Prostate gland (tissue), 2 donors: ENCODE measurements around the gene IGF2BP3. TPM values are rescaled to one million over a fixed set of nuclear protein-coding genes. Genes with fewer than 3 reads are reported as not detected.

Experiments
- DNase-seq: peaks from one replicate; pipeline ENCODE4 v3.0.0-alpha.2; 2019; ENCODE audit warnings: low spot score
- H3K27ac ChIP-seq, 2 donors: fragments of 200-600 bp; sonication (generic); 2 replicates each; pipeline ENCODE4 v1.5.1; 2017 to 2019
- H3K27me3 ChIP-seq: fragments of 200-600 bp; sonication (generic); replicated peaks from 2 replicates; pipeline ENCODE4 v1.5.1; 2019; ENCODE audit not compliant: insufficient read depth
- H3K36me3 ChIP-seq, 2 donors: fragments of 200-600 bp; sonication (generic); 1 replicate in 1 of 2; 2 replicates in 1 of 2; pipeline versions ENCODE4 v1.5.1 to v1.8.1; 2017 to 2019
- H3K4me1 ChIP-seq: fragments of 200-600 bp; sonication (generic); replicated peaks from 2 replicates; pipeline ENCODE4 v1.5.1; 2019
- H3K4me3 ChIP-seq, 2 donors: fragments of 200-600 bp; sonication (generic); 2 replicates each; pipeline ENCODE4 v1.5.1; 2017 to 2019
- H3K9me3 ChIP-seq: fragments of 200-600 bp; sonication (generic); 2 replicates; pipeline ENCODE4 v1.5.1; 2017
- POLR2A ChIP-seq: fragments of 450-650 bp; IDR thresholded peaks from one replicate; pipeline ENCODE4 v1.6.1; 2016; ENCODE audit warnings: antibody characterized with exemption, mild to moderate bottlenecking
- POLR2AphosphoS5 ChIP-seq: sonication (generic); formaldehyde crosslinking; IDR thresholded peaks from one replicate; pipeline ENCODE4 v1.6.1; 2017; ENCODE audit warnings: antibody characterized with exemption
- WGBS: methylation state at CpG from one replicate; pipeline ENCODE4 v1.1.5; 2018; 5-methylcytosine and 5-hydroxymethylcytosine counted together
- intact Hi-C: fragments of 100-400 bp; cut with DNase I; formaldehyde crosslinking; loops from one replicate; pipeline ENCODE4 v1.14.2; 2022
- total RNA-seq, 2 donors: library from RNA; depleted of rRNA; stranded (reverse); fragments of >200 nt; gene quantifications; one replicate each; pipeline ENCODE4 v1.1.0, GENCODE V29; 2016
- TF ChIP-seq, protein P1 (sequence below), 4 experiments: fragments of 200-600 bp in 2 of 4; fragments of 450-650 bp in 2 of 4; sonication (generic) in 2 of 4; IDR thresholded peaks; 1 replicate in 3 of 4; 2 replicates in 1 of 4; pipeline ENCODE4 v1.5.1; 2016 to 2019; ENCODE audit warnings: antibody characterized with exemption in 4 of 4, mild to moderate bottlenecking in 2 of 4, moderate library complexity in 2 of 4

IGF2BP3 gene
- total RNA-seq, 2 donors from 2014 or later: 9.6 TPM; not detected in 1

DNA sequence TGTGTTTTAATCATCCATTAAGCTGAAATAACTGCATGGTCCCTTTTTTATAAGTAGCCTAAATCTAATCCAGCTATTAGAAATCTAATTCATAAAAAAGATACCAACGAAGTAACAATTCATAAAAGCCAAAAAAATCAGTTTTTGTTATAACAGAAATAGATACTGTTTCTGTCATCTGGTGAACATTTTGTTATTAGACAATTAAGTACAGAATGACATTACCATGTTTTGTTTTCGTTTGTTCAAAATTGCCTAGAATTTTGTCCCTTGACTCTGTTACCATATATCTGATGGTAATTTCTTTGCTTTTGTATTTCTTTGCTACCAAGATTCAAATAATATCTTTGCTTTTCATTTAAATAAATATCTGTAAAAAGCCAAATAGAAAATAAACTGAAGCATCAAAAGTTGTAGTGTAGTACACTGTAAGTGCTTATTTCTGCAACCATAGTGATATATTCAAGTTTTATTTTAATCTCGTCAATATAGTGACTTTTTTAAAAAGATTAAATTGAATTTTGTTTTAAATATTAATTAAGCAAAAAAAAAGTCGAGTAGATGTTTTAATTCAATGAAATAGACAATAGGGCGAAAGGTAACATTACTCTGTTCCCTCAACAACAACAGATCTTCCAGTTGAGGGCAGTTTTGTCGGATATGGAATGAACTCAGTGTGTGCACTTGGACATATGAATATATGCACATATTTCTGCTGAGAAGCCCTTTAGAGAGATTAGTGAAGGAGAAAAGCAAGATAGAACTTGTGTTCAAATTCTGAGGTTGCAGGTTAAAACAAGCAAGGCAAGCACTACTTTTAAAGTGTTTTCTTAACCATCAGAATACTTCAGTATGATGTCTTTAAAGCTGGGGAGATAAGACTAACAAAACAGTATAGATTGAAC is 7.9 kb upstream of the IGF2BP3 start:
- Histone ChIP-seq H3K9me3 (no peaks in the 10 kb centered on the region), H3K4me1 (no peaks in the 10 kb centered on the region), H3K4me3 (no peak overlapping the region), H3K27ac (no peak overlapping the region), H3K36me3 (no peaks in the 10 kb centered on the region), H3K27me3 (peaks cover 30% of the 10 kb centered on the region)
- no peak for DNase-seq
- 76% methylated on average over 6 of the region's 6 CpGs for WGBS
- TF ChIP-seq POLR2AphosphoS5 (no peak), POLR2A (no peak)
- TF ChIP-seq, protein P1, sequence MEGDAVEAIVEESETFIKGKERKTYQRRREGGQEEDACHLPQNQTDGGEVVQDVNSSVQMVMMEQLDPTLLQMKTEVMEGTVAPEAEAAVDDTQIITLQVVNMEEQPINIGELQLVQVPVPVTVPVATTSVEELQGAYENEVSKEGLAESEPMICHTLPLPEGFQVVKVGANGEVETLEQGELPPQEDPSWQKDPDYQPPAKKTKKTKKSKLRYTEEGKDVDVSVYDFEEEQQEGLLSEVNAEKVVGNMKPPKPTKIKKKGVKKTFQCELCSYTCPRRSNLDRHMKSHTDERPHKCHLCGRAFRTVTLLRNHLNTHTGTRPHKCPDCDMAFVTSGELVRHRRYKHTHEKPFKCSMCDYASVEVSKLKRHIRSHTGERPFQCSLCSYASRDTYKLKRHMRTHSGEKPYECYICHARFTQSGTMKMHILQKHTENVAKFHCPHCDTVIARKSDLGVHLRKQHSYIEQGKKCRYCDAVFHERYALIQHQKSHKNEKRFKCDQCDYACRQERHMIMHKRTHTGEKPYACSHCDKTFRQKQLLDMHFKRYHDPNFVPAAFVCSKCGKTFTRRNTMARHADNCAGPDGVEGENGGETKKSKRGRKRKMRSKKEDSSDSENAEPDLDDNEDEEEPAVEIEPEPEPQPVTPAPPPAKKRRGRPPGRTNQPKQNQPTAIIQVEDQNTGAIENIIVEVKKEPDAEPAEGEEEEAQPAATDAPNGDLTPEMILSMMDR (IDR thresholded peaks at IDR 0.05): no peak
- intact Hi-C loops: no loop called here

DNA sequence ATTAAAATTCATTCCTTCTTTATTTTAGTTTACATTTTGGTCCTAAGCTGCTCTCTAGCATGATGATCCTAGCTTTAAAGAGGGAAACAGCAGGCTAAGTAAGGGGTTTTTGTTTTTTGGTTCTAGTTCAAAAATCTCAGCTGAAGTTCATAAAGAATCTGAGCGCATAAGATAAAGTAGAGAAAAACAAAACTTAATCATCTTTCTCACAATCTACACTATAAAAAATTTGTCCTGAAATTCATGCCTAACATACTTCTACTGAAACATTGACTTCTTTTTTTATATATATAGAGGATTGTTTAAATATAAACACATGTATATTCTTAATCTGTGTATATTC is 6.8 kb upstream of the IGF2BP3 start:
- Histone ChIP-seq H3K27me3 (peaks cover 41% of the 10 kb centered on the region), H3K4me1 (no peaks in the 10 kb centered on the region), H3K9me3 (no peaks in the 10 kb centered on the region), H3K4me3 (no peak overlapping the region), H3K36me3 (no peaks in the 10 kb centered on the region), H3K27ac (no peak overlapping the region)
- no peak for DNase-seq
- no peak for TF ChIP-seq POLR2AphosphoS5
- TF ChIP-seq, protein P1 (IDR thresholded peaks at IDR 0.05): no peak
- no peak for TF ChIP-seq POLR2A
- 69% methylated on average over 1 of the region's 1 CpG for WGBS
- intact Hi-C loops: no loop called here

DNA sequence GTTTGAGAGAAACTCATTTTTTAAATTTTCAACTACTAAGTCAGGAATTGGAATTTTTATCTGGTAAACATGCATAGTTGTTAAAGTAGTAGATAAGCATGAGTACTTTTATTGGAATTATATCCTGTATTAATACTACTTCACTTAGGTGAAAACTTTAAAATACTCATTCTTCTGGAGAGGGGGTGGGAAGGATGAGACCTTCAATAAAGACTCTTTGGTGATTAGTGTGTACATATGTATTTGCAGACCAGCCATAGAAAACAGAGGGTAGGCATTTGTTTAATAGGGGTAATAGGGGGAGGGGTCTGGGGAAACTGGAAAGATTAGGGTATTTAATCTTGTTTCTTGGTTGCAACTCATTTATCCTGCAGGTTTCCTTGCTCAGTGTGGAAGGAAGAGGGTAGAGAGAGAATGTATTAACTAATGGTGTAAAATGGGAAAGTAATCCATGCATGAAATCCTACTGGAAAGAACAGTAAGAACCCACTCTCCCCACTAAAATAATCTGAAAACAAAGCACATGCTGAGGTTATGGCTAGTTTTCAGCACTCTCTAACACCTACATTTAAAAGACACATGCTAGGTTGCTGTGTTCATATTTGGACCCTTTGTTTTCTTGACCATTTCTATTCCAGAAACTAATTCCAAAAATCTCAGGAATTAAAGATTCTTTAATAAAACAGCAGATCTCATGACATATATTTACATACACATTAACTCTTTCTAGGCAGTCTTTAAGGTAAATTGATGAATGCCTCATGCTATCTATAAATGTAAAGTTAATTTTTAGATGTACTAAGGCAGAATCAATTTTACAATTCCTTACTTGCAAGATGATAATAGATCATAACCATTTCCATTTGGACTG is 6.2 kb upstream of the IGF2BP3 start:
- intact Hi-C loops: no loop called here
- Histone ChIP-seq H3K9me3 (no peaks in the 10 kb centered on the region), H3K27ac (no peak overlapping the region), H3K4me1 (no peaks in the 10 kb centered on the region), H3K27me3 (peaks cover 47% of the 10 kb centered on the region), H3K36me3 (no peaks in the 10 kb centered on the region), H3K4me3 (no peak overlapping the region)
- DNase-seq: no peak
- TF ChIP-seq POLR2A: no peak
- TF ChIP-seq POLR2AphosphoS5: no peak
- TF ChIP-seq, protein P1 (IDR thresholded peaks at IDR 0.05): no peak

DNA sequence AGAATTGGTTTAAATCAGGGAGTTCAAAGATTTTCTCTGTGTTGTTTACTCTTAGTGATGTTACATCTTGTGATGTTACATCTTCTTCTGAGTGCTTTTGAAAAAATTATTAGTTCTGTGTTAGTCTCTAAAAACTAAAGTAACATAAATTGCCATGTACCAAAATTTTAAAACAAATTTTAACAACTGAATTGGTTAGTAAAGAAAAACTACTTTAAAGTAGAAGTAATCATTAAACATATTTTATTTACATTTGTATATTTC is 5.2 kb upstream of the IGF2BP3 start:
- no peak overlapping the region for H3K27ac ChIP-seq
- TF ChIP-seq, protein P1 (IDR thresholded peaks at IDR 0.05): no peak
- TF ChIP-seq POLR2AphosphoS5 (no peak), POLR2A (no peak)
- no peaks in the 10 kb centered on the region for H3K4me1 ChIP-seq
- H3K4me3 ChIP-seq: no peak overlapping the region
- no peaks in the 10 kb centered on the region for H3K9me3 ChIP-seq
- H3K27me3 ChIP-seq: peaks cover 56% of the 10 kb centered on the region
- no peak for DNase-seq
- no peaks in the 10 kb centered on the region for H3K36me3 ChIP-seq
- intact Hi-C loops: no loop called here
